Naive B cell (primary cell): ENCODE measurements around the gene CNTN1. TPM values are rescaled to one million over a fixed set of nuclear protein-coding genes. Genes with fewer than 3 reads are reported as not detected.
A peak's percentile ranks its signal among the peaks of the same experiment; 100 is the strongest.

Experiments used
- ATAC-seq, 2 donors: fragments of 150-1000 bp; cut with Tn5 transposase; 2 replicates each; pipeline ENCODE4 v1.10.0; 2021; ENCODE audit warnings: low read depth in 2 of 2, mild to moderate bottlenecking in 2 of 2, moderate library complexity in 2 of 2
- DNase-seq: peaks from one replicate; pipeline ENCODE4 v3.0.0; 2022
- H3K27ac Mint-ChIP-seq, 6 donors: one replicate each; pipeline ENCODE4 v1.8.0; 2020 to 2022; ENCODE audit warnings: mild to moderate bottlenecking in 6 of 6, mixed read lengths in 6 of 6, moderate library complexity in 5 of 6, inconsistent platforms in 2 of 6
- H3K27me3 Mint-ChIP-seq, 3 donors: one replicate each; pipeline ENCODE4 v1.8.0; 2021 to 2022; ENCODE audit warnings: mixed read lengths in 3 of 3, mild to moderate bottlenecking in 1 of 3
- H3K36me3 Mint-ChIP-seq, 2 donors: one replicate each; pipeline ENCODE4 v1.8.0; 2020 to 2022; ENCODE audit warnings: mixed read lengths in 2 of 2, inconsistent platforms in 1 of 2, mild to moderate bottlenecking in 1 of 2
- H3K4me1 Mint-ChIP-seq, 3 donors: one replicate each; pipeline ENCODE4 v1.8.0; 2020 to 2022; ENCODE audit warnings: mixed read lengths in 3 of 3, inconsistent platforms in 1 of 3, mild to moderate bottlenecking in 1 of 3, moderate library complexity in 1 of 3
- H3K4me3 Mint-ChIP-seq, 8 donors: one replicate each; pipeline ENCODE4 v1.8.0; 2020 to 2022; ENCODE audit warnings: mild to moderate bottlenecking in 8 of 8, mixed read lengths in 8 of 8, moderate library complexity in 8 of 8, inconsistent platforms in 2 of 8
- H3K9me3 Mint-ChIP-seq, 7 donors: one replicate each; pipeline ENCODE4 v1.8.0; 2020 to 2022; ENCODE audit warnings: mixed read lengths in 7 of 7, mild to moderate bottlenecking in 5 of 7, inconsistent platforms in 2 of 7, moderate library complexity in 1 of 7
- polyA plus RNA-seq, 6 donors: library from polyadenylated mRNA; unstranded; fragments of 300-500 nt; fragmentation: Illumina TruSeq; gene quantifications; one replicate each; pipeline ENCODE4 v1.2.3, GENCODE V29; 2021; ENCODE audit warnings: low read depth in 6 of 6

Gene CNTN1
- polyA plus RNA-seq, 6 donors from 2014 or later: not detected

DNA sequence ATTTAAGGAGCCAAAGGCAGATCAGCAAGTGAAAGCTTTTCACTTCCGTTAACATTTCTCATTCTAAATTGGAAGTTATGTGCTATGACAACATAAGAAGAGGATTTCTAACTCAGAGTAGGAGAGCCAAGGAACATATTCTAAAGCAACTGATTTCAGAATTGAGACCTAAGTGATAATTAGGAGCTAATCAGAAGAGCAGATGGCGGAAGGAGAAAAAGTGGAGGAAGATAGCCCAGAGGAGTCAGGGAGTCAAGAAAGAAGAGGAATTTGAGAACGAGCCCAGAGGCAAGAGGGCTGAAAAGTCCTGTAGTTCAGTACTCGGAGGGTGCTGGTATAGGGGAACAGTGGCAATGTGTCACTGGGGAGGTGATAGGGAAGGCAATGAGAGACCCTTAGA is 162.4 kb downstream of the CNTN1 start:
- H3K27me3 Mint-ChIP-seq: no peaks in the 10 kb centered on the region
- no peaks in the 10 kb centered on the region for H3K4me1 Mint-ChIP-seq
- H3K27ac Mint-ChIP-seq: no peak overlapping the region
- DNase-seq (no peak), ATAC-seq (no peak)
- H3K4me3 Mint-ChIP-seq: no peak overlapping the region
- no peaks in the 10 kb centered on the region for H3K36me3 Mint-ChIP-seq
- H3K9me3 Mint-ChIP-seq: peaks cover 0 to 4% (median 0%) of the 10 kb centered on the region in 7 donors

DNA sequence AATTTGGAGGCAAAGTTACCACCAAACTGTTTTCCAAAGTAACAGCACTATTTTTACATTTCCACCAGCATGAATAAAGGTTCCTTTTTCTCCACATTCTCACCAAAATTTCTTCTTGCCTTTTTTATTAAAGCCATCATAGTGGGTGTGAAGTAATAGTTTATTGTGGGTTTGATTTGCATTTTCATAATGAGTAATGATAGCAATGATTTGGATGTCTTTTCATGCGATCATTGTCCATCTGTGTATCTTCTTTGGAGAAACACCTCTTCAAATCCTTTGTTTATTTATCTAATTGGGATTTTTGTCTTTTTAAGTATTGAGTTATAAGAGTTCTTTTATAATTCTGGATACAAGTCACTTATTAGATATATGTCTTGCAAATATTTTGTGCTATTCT is 172.7 kb downstream of the CNTN1 start:
- no peaks in the 10 kb centered on the region for H3K27me3 Mint-ChIP-seq
- no peak overlapping the region for H3K4me3 Mint-ChIP-seq
- peaks cover 0 to 6% (median 0%) of the 10 kb centered on the region in 7 donors for H3K9me3 Mint-ChIP-seq
- ATAC-seq (no peak), DNase-seq (no peak)
- H3K27ac Mint-ChIP-seq: no peak overlapping the region
- no peaks in the 10 kb centered on the region for H3K36me3 Mint-ChIP-seq
- no peaks in the 10 kb centered on the region for H3K4me1 Mint-ChIP-seq

DNA sequence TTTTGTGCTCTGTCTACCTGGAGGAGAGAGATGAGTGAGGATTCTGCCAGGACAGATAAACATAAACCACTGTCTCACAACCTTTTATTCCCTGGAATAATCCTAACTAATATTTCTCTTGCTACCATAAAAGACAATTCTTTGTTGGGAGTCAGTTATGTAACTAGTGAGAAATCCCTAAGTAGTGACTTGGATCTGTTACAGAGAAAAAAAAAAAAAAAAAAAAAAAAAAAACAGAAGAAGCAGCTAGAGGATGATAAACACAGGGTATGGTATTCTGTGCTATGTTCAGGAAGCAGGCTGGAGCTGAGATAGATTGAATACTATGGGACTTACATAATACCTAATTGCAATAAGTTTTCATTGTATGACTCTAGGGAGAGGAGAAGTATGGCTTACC is 178.7 kb downstream of the CNTN1 start:
- Mint-ChIP-seq H3K9me3 (peaks cover 0 to 3% (median 0%) of the 10 kb centered on the region in 7 donors), H3K4me3 (no peak overlapping the region), H3K36me3 (no peaks in the 10 kb centered on the region), H3K4me1 (no peaks in the 10 kb centered on the region), H3K27me3 (no peaks in the 10 kb centered on the region), H3K27ac (no peak overlapping the region)
- DNase-seq (no peak), ATAC-seq (no peak)

DNA sequence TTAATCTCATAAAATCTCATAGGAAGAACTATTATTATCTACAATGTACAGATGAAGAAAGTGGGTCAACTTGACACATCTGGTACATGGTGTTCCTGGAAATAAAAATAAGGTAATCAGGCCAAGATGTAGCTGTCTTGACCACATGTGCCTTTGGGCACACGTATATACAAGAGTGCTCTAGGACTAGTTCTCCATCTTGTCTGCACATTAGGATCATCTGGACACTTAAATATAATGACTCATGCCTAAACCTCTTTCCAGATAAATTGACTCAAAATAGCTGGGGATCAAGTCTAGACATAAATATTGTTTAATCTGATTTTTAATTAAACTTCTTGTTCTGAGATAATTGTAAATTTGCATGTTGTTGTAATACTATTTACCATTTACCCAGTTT is 182.6 kb downstream of the CNTN1 start:
- H3K27ac Mint-ChIP-seq: no peak overlapping the region
- no peak for ATAC-seq
- no peaks in the 10 kb centered on the region for H3K9me3 Mint-ChIP-seq
- H3K27me3 Mint-ChIP-seq: no peaks in the 10 kb centered on the region
- DNase-seq: no peak
- H3K4me1 Mint-ChIP-seq: no peaks in the 10 kb centered on the region
- no peaks in the 10 kb centered on the region for H3K36me3 Mint-ChIP-seq
- no peak overlapping the region for H3K4me3 Mint-ChIP-seq

DNA sequence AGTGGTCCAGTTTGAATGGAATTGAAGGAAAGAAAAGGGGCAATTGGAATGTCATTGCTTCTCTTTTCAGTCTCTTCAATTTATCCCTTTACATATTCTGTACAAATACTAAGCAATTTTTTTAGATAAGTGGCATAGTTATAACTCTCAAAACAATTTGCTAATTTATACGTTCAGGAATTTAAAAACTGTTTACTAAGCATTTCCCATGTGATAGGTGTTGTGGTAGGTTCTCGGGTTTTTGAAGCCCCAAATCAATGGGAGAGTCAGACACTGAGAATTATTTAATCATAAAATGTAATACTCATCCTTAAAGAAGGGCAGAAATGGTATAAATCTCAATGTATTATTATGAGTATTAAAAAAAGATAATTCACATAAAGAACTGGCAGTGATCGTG is 197.1 kb downstream of the CNTN1 start:
- Mint-ChIP-seq H3K36me3 (no peaks in the 10 kb centered on the region), H3K4me3 (no peak overlapping the region), H3K4me1 (no peaks in the 10 kb centered on the region), H3K9me3 (peaks cover 0 to 5% (median 0%) of the 10 kb centered on the region in 7 donors), H3K27ac (no peak overlapping the region), H3K27me3 (peaks cover 0 to 6% (median 0%) of the 10 kb centered on the region in 3 donors)
- ATAC-seq: no peak
- DNase-seq: no peak

DNA sequence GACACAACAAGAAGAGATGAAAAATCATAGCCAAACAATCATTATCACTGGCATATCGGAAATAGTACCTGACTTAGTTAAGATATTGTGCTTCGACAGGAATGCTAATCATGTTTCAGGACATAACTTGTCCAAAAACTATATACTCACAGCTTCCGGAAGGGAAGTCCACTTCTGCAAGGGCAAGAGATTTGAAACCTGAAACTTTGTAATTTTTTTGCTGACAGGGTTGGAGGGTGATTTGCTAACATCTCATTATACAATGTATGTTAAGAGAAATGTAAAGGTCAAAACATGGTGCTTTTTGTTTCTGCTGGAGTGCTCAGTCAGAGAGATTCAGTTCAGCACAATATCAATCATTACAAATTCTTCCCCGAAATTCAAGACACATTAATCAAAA is 200.3 kb downstream of the CNTN1 start:
- no peak for DNase-seq
- Mint-ChIP-seq H3K4me1 (no peaks in the 10 kb centered on the region), H3K4me3 (no peak overlapping the region)

DNA sequence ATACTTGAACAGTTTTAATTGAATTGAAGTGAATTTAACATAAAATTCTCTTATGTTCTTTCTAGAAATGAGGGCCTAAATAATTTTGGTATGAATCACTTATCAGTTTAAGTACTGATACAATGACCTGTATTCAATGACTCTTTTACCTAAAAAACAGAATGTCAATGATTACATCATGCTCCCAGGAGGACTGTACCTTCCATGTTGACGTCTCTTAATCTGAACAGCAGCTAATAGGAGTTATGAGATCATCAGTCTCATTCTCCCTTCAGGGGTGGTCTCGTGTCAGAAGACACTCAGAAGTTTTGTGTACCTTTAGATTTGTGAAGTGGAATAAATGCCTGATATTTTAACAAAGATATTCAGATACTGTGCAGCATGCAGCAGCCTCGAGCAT is 206.3 kb downstream of the CNTN1 start:
- H3K36me3 Mint-ChIP-seq: no peaks in the 10 kb centered on the region
- H3K27me3 Mint-ChIP-seq: no peaks in the 10 kb centered on the region
- no peak for ATAC-seq
- DNase-seq: no peak
- no peaks in the 10 kb centered on the region for H3K9me3 Mint-ChIP-seq
- no peak overlapping the region for H3K4me3 Mint-ChIP-seq
- no peak overlapping the region for H3K27ac Mint-ChIP-seq
- no peaks in the 10 kb centered on the region for H3K4me1 Mint-ChIP-seq

More for the DNA sequence above, 200.3 kb downstream of the CNTN1 start:
- Mint-ChIP-seq H3K27me3 (peaks cover 0 to 6% (median 0%) of the 10 kb centered on the region in 3 donors), H3K9me3 (peaks cover 0 to 2% (median 0%) of the 10 kb centered on the region in 7 donors), H3K36me3 (no peaks in the 10 kb centered on the region), H3K27ac (no peak overlapping the region)
- no peak for ATAC-seq

DNA sequence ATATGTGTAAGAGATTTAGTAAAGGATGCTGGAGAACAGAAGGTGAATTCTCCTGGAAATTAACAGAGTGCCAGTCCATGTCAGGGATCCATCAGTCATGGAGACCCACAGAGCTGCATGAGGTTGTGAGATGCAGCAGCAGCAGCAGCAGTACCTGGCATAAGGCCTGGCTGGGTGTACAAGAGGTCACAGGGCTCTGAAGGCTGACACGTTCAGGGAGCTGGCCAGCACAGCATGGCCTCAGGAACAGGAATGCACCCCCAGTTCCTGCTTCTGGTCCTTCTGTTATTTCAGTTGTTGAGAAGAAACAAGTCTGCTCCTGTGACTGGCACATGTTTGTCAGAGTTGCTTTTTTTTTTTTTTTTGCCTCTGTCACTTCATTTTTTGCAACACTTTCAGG is 210.8 kb downstream of the CNTN1 start:
- Mint-ChIP-seq H3K9me3 (no peaks in the 10 kb centered on the region), H3K4me3 (no peak overlapping the region)

DNA sequence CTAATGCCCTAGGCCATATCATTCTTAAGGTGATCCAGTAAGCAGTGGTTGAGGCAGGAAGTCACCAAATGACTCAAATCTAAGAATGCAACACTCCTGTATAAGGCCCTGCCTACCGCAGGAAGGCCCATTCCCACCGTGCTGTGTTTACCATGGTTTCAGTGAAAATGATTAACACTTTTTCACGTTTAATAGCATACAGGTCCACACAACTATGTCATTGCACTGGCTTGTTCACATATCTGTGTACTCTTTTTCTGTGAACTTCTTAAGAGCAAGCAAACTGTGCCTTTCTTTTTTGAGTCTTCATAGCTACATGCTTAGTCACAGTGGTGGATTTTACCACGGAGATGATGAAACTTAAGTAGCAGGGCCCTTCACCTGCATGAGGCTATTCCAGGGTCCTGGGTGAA is 214.9 kb downstream of the CNTN1 start:
- Mint-ChIP-seq H3K27ac (no peak overlapping the region), H3K9me3 (no peaks in the 10 kb centered on the region), H3K4me1 (no peaks in the 10 kb centered on the region), H3K27me3 (peaks cover 0 to 5% (median 0%) of the 10 kb centered on the region in 3 donors), H3K36me3 (no peaks in the 10 kb centered on the region), H3K4me3 (no peak overlapping the region)
- no peak for DNase-seq
- no peak for ATAC-seq

More for the DNA sequence above, 210.8 kb downstream of the CNTN1 start:
- no peaks in the 10 kb centered on the region for H3K4me1 Mint-ChIP-seq
- DNase-seq (no peak), ATAC-seq (no peak)
- peaks cover 0 to 1% (median 0%) of the 10 kb centered on the region in 3 donors for H3K27me3 Mint-ChIP-seq
- no peak overlapping the region for H3K27ac Mint-ChIP-seq
- no peaks in the 10 kb centered on the region for H3K36me3 Mint-ChIP-seq

DNA sequence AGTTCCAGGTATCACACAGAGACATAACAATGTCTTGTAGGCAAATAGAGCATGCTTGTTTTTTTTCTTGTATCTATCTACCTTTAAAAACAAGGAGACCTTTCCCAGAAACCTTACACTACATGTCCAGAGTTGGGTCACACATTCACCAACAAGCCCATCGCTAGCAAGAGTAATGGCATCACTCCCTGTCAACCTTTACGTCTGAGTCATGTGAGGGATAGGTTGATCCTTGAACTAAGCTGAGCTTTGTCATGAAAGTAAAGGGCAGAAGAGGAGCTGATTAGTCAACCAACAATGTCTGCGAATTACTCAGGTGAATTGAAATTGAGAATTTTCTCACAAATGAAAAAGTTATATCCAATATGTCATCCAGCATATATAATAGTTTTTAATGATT is 219.4 kb downstream of the CNTN1 start:
- ATAC-seq: no peak
- Mint-ChIP-seq H3K27me3 (peaks cover 0 to 5% (median 0%) of the 10 kb centered on the region in 3 donors), H3K36me3 (no peaks in the 10 kb centered on the region), H3K4me1 (no peaks in the 10 kb centered on the region), H3K27ac (no peak overlapping the region), H3K9me3 (no peaks in the 10 kb centered on the region), H3K4me3 (no peak overlapping the region)
- DNase-seq: no peak

DNA sequence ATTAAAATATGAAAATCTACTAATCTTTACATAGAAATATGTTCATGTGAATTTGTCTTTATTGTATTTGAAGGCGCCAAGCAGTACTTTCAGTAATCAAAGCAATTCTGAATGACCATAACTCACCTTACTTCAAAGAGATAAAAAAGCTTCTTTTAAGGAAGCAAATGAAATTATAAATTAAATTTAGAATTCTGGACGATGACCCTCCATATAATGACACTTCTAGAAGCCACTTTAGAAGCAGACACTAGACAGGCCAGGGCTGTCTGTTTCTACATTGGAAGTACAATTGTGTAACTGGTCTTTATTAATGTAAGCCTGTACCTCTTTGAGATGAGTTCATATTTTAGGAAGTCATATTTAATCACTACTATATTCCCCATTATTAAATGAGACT is 222.9 kb downstream of the CNTN1 start:
- Mint-ChIP-seq H3K27ac (no peak overlapping the region), H3K9me3 (no peaks in the 10 kb centered on the region), H3K4me3 (no peak overlapping the region), H3K4me1 (peaks cover 0 to 2% (median 0%) of the 10 kb centered on the region in 3 donors), H3K27me3 (no peaks in the 10 kb centered on the region), H3K36me3 (no peaks in the 10 kb centered on the region)
- no peak for DNase-seq
- ATAC-seq: no peak

DNA sequence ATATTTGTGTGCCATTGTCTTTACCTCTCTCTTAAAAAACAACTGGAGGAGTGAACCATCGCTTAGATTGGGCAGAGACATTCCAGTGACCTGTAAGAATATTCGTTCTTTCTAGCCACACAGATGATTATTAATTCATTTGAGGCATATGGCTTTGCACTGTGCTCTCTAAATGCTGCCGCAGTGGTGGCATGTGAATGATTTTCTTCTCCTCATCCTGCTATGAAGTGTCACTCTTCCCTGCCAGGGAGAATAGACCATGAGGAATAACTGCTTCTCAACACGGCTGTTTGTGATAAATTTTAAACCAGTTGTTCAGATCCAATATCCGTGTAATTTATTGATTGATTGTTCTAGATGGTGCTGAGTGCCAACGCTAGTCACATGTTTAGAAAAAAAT is 225.3 kb downstream of the CNTN1 start:
- Mint-ChIP-seq H3K4me1 (peaks cover 0 to 2% (median 0%) of the 10 kb centered on the region in 3 donors), H3K36me3 (no peaks in the 10 kb centered on the region), H3K27ac (no peak overlapping the region), H3K9me3 (no peaks in the 10 kb centered on the region), H3K27me3 (peaks cover 0 to 6% (median 0%) of the 10 kb centered on the region in 3 donors), H3K4me3 (no peak overlapping the region)
- DNase-seq (no peak), ATAC-seq (no peak)

DNA sequence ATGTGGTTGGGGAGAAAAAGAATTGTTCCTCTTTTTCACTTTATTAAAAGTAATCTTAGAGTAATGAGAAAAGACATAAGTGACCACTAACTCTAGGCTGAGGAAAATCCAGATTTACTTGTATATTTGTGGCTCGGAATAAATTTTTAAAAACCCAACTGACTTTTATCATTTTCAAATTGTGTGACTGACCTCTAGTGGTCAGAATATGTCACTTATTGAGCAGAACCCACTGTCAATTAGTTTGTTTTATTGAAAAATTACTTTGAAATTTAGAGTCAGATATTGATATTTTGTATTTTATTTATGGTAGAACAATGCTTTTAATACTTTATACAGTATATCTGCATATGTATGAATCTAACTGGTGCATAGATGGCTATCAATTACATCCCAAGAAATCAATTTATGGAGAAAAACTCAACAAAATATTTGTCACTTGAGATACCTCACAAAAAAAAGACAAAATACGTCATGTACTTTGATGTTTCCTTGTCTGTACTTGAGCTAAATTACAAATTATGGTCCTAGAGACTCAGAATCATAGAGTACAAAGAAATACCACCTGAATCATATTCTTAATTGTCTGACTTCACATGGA is 229.4 kb downstream of the CNTN1 start:
- DNase-seq (no peak), ATAC-seq (no peak)
- no peaks in the 10 kb centered on the region for H3K36me3 Mint-ChIP-seq
- H3K4me3 Mint-ChIP-seq: no peak overlapping the region
- no peaks in the 10 kb centered on the region for H3K9me3 Mint-ChIP-seq
- peaks cover 0 to 2% (median 0%) of the 10 kb centered on the region in 3 donors for H3K4me1 Mint-ChIP-seq
- H3K27ac Mint-ChIP-seq: no peak overlapping the region
- peaks cover 0 to 6% (median 5%) of the 10 kb centered on the region in 3 donors for H3K27me3 Mint-ChIP-seq

DNA sequence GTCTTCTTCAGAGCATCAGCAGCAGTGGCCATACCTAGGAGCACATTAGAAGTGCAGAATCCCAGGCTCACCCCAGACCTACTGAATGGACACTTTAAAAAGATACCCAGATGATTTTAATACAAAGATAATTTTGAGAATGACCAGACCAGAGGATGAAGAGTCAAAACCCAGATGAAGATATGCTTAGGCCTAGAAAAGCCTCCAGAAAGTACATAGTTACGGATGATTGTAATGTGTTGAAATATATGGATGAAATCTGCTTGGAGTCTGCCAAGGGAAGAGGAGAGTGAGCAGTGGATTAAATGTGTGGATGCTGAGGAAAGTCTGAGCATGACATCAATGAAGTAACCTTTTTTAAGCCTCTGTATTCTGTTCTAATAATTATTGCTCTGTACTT is 245.7 kb downstream of the CNTN1 start:
- Mint-ChIP-seq H3K27me3 (peaks cover 12 to 17% (median 12%) of the 10 kb centered on the region in 3 donors), H3K9me3 (no peaks in the 10 kb centered on the region), H3K36me3 (no peaks in the 10 kb centered on the region), H3K4me3 (peak overlapping the region in 1 of 8 donors; percentile 32), H3K27ac (peak overlapping the region in 1 of 6 donors; percentile 12), H3K4me1 (no peaks in the 10 kb centered on the region)
- ATAC-seq: no peak
- no peak for DNase-seq

DNA sequence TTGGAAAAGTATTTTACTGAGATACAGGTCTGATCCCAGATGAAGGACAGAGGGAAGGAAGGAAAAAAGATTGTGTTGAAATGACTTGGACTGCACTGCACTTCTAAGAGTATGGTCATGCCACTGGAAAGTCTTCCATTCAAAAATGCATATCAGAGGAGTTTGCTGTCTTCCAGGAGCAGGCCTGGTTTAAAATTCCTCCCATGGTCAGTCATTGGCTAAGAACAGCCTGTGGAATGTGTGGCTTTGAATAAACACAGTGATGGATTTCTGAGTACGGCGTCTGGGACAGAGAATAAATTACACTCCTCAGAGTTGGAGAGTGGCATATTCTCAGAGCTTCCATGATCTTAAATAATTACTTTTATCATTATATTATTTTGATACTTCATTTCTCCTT is 250.1 kb downstream of the CNTN1 start:
- no peak for ATAC-seq
- peaks cover 6 to 8% (median 7%) of the 10 kb centered on the region in 3 donors for H3K27me3 Mint-ChIP-seq
- no peaks in the 10 kb centered on the region for H3K36me3 Mint-ChIP-seq
- H3K4me3 Mint-ChIP-seq: no peak overlapping the region
- DNase-seq: no peak
- no peaks in the 10 kb centered on the region for H3K9me3 Mint-ChIP-seq
- H3K4me1 Mint-ChIP-seq: no peaks in the 10 kb centered on the region
- no peak overlapping the region for H3K27ac Mint-ChIP-seq
